ENCODE measurements around the gene TCP10L.

- TF ChIP-seq POLR2A (IDR thresholded peaks at IDR 0.05), result no peak
- TF ChIP-seq, protein P1, sequence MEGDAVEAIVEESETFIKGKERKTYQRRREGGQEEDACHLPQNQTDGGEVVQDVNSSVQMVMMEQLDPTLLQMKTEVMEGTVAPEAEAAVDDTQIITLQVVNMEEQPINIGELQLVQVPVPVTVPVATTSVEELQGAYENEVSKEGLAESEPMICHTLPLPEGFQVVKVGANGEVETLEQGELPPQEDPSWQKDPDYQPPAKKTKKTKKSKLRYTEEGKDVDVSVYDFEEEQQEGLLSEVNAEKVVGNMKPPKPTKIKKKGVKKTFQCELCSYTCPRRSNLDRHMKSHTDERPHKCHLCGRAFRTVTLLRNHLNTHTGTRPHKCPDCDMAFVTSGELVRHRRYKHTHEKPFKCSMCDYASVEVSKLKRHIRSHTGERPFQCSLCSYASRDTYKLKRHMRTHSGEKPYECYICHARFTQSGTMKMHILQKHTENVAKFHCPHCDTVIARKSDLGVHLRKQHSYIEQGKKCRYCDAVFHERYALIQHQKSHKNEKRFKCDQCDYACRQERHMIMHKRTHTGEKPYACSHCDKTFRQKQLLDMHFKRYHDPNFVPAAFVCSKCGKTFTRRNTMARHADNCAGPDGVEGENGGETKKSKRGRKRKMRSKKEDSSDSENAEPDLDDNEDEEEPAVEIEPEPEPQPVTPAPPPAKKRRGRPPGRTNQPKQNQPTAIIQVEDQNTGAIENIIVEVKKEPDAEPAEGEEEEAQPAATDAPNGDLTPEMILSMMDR (IDR thresholded peaks at IDR 0.05), result no peak
- TF ChIP-seq POLR2AphosphoS5 (IDR thresholded peaks at IDR 0.05; ENCODE audit: insufficient read depth in 1 of 2, low read depth in 1 of 2), result no peak
Observed at GRCh38 chr21:32534113-32534512, 51.2 kb downstream of the TCP10L start.
